HepG2 (cell line): ENCODE data around the gene FRK. TPM values are rescaled to one million over a fixed set of nuclear protein-coding genes. Genes with fewer than 3 reads are reported as not detected.
A peak's percentile ranks its signal among the peaks of the same experiment; 100 is the strongest.

Experiments used
- ATAC-seq: fragments of 200-7000 bp; cut with Tn5 transposase; 3 replicates; pipeline ENCODE4 v1.9.1; 2020; ENCODE audit warnings: mild to moderate bottlenecking, moderate library complexity
- BruUV-seq: library from RNA; stranded (reverse); fragments of 400-500 nt; replicated peaks from 2 replicates; lab custom pipeline; 2021; lab: Mats Ljungman, UMichigan
- CTCF ChIA-PET: fragments of 300-600 bp; formaldehyde crosslinking; extraction: SDS; loops from one replicate; lab custom pipeline; 2021; ENCODE audit warnings: low total read pairs, inconsistent platforms, low intra/inter-chr PET ratio; lab: Yijun Ruan, JAX
- POLR2A ChIA-PET: fragments of 350-600 bp; sonication (Branson Sonifier 250); formaldehyde crosslinking; loops from one replicate; lab custom pipeline; 2020; ENCODE audit warnings: antibody characterized with exemption, inconsistent platforms; lab: Yijun Ruan, JAX
- DNase-seq: peaks from one replicate; pipeline ENCODE4 v3.0.0-alpha.2; 2015; ENCODE audit warnings: low spot score
- FAIRE-seq: peaks from 3 replicates; lab custom pipeline; 2011; peaks lifted over from hg19 to GRCh38; lab: Jason Lieb, UNC
- H2AFZ ChIP-seq: one replicate; pipeline ENCODE4 v1.6.1; 2011; ENCODE audit warnings: low read length, inconsistent platforms
- H3K27ac ChIP-seq: fragments of 300-600 bp; 3 replicates; pipeline ENCODE4 v1.8.0; 2011; ENCODE audit warnings: mixed run types, mild to moderate bottlenecking, mixed read lengths, low read length, inconsistent platforms; ENCODE audit not compliant: insufficient read depth; ENCODE audit errors: extremely low read length
- H3K27me3 ChIP-seq, 2 experiments: fragments of 200-600 bp in 1 of 2; 2 replicates in 1 of 2; 3 replicates in 1 of 2; pipeline versions ENCODE4 v1.6.0 to v1.8.0; 2011; ENCODE audit warnings: low read length in 2 of 2, mild to moderate bottlenecking in 2 of 2, moderate library complexity in 2 of 2, inconsistent platforms in 1 of 2; ENCODE audit not compliant: insufficient read depth in 2 of 2, control insufficient read depth in 1 of 2
- H3K36me3 ChIP-seq, 2 experiments: fragments of 200-600 bp in 1 of 2; replicated peaks in 1 of 2; 2 replicates in 1 of 2; 3 replicates in 1 of 2; pipeline versions ENCODE4 v1.5.1 to v1.8.0; 2011; ENCODE audit warnings: low read length in 2 of 2, inconsistent platforms in 1 of 2; ENCODE audit not compliant: insufficient read depth in 2 of 2, control insufficient read depth in 1 of 2
- H3K4me1 ChIP-seq: 2 replicates; pipeline ENCODE4 v1.5.1; 2012; ENCODE audit warnings: low read length, inconsistent platforms; ENCODE audit not compliant: insufficient read depth
- H3K4me2 ChIP-seq: 2 replicates; pipeline ENCODE4 v1.6.0; 2011; ENCODE audit warnings: low read depth, low read length, inconsistent platforms
- H3K4me3 ChIP-seq, 3 experiments: fragments of 200-600 bp in 1 of 3; sonication (generic), shearing (Covaris generic) in 1 of 3; replicated peaks in 1 of 3; 2 replicates each; pipeline ENCODE4 v1.5.1; 2011 to 2016; ENCODE audit warnings: low read length in 3 of 3, inconsistent platforms in 2 of 3, low read depth in 2 of 3, mild to moderate bottlenecking in 2 of 3, control low read depth in 1 of 3, mixed read lengths in 1 of 3; ENCODE audit not compliant: insufficient read depth in 1 of 3
- H3K79me2 ChIP-seq: one replicate; pipeline ENCODE4 v1.6.1; 2011; ENCODE audit warnings: low read length, inconsistent platforms; ENCODE audit not compliant: insufficient read depth
- H3K9ac ChIP-seq: 2 replicates; pipeline ENCODE4 v1.6.0; 2011; ENCODE audit warnings: mild to moderate bottlenecking, low read depth, low read length, inconsistent platforms; ENCODE audit not compliant: insufficient read depth
- H3K9me3 ChIP-seq: 2 replicates; pipeline ENCODE4 v1.5.1; 2012; ENCODE audit warnings: mild to moderate bottlenecking, low read length
- H4K20me1 ChIP-seq: 2 replicates; pipeline ENCODE4 v1.6.0; 2011; ENCODE audit warnings: inconsistent platforms, mild to moderate bottlenecking, low read length, moderate library complexity; ENCODE audit not compliant: insufficient read depth
- CEBPB ChIP-seq: IDR thresholded peaks from 2 replicates; pipeline ENCODE4 v1.6.1; 2011; ENCODE audit warnings: low read depth, low read length, improper control_type of control experiment, borderline replicate concordance
- CEBPG ChIP-seq: IDR thresholded peaks from 2 replicates; pipeline ENCODE4 v1.6.1; 2016
- CSRNP2 ChIP-seq: sonication (generic); formaldehyde crosslinking; conservative IDR thresholded peaks from 2 replicates; pipeline ENCODE4 v1.8.0; 2022; ENCODE audit warnings: low read depth, missing genetic modification reagents
- E2F1 ChIP-seq: sonication (generic); formaldehyde crosslinking; IDR thresholded peaks from 2 replicates; pipeline ENCODE4 v1.5.0; 2020; ENCODE audit warnings: missing genetic modification reagents
- EP300 ChIP-seq, 3 experiments: sonication (generic) in 1 of 3; formaldehyde crosslinking in 1 of 3; IDR thresholded peaks; 2 replicates each; pipeline versions ENCODE4 v1.5.1 to v1.6.1; 2011 to 2020; ENCODE audit warnings: low read depth in 2 of 3, low read length in 2 of 3, borderline replicate concordance in 1 of 3, improper control_type of control experiment in 1 of 3, mild to moderate bottlenecking in 1 of 3, missing genetic modification reagents in 1 of 3, moderate library complexity in 1 of 3
- HNF4A ChIP-seq: sonication (generic); formaldehyde crosslinking; IDR thresholded peaks from 2 replicates; pipeline ENCODE4 v1.4.0; 2020; ENCODE audit warnings: missing genetic modification reagents
- NR2F2 ChIP-seq: IDR thresholded peaks from 2 replicates; pipeline ENCODE4 v1.6.1; 2012; ENCODE audit warnings: low read depth, inconsistent platforms, borderline replicate concordance
- ONECUT2 ChIP-seq: sonication (generic); formaldehyde crosslinking; IDR thresholded peaks from 2 replicates; pipeline ENCODE4 v1.4.0; 2020; ENCODE audit warnings: missing genetic modification reagents
- TCF7 ChIP-seq: sonication (generic); IDR thresholded peaks from 2 replicates; pipeline ENCODE4 v1.6.1; 2016; ENCODE audit warnings: antibody characterized with exemption, low read depth
- TCF7L2 ChIP-seq: IDR thresholded peaks from 2 replicates; pipeline ENCODE4 v1.6.1; 2011; ENCODE audit warnings: mild to moderate bottlenecking, low read depth, low read length, moderate library complexity
- ZNF292 ChIP-seq: sonication (generic); formaldehyde crosslinking; IDR thresholded peaks from 2 replicates; pipeline ENCODE4 v1.8.1; 2022; ENCODE audit warnings: mild to moderate bottlenecking, low read depth, missing genetic modification reagents, borderline replicate concordance
- WGBS: methylation state at CpG from one replicate; pipeline ENCODE4 v1.1.6; 2017; ENCODE audit warnings: low lambda C conversion rate; 5-methylcytosine and 5-hydroxymethylcytosine counted together
- in situ Hi-C: cut with HindIII; loops from 2 replicates; pipeline ENCODE4 v1.10.0; 2017; ENCODE audit warnings: low pct_unique_long_range_greater_than_20kb; ENCODE audit not compliant: extremely low pct_ligation_motif_present
- intact Hi-C: fragments of 100-400 bp; cut with micrococcal nuclease; formaldehyde crosslinking; loops from one replicate; pipeline ENCODE4 v1.10.0; 2022; ENCODE audit not compliant: unreplicated experiment
- polyA plus RNA-seq, 8 experiments: library from polyadenylated mRNA; depleted of rRNA in 3 of 8; stranded (reverse) in 7 of 8; unstranded in 1 of 8; fragments of >200 nt; fragmentation: Illumina TruSeq in 4 of 8; extraction: Trizol in 4 of 8; gene quantifications; 2 replicates each; pipeline versions ENCODE4 v1.2.1 to v1.2.3, GENCODE V29; 2011 to 2016; ENCODE audit warnings: low read depth in 4 of 8, missing spikeins in 1 of 8, mixed read lengths in 1 of 8; ENCODE audit not compliant: insufficient read depth in 1 of 8
- total RNA-seq, 5 experiments: library from RNA; depleted of rRNA; stranded (reverse); fragments of >200 nt; fragmentation: Illumina TruSeq; extraction: Trizol; gene quantifications; 2 replicates each; pipeline ENCODE4 v1.2.3, GENCODE V29; 2016; ENCODE audit warnings: low read depth in 1 of 5

The FRK gene
- total and polyA plus RNA-seq, 2 of the 13 experiments (the other 11 are each of a cell fraction or from before 2014, with no cell fraction given), result 1.3 to 2.9 TPM

- POLR2A ChIA-PET, result interaction anchor here (1.1 to 4.7 kb wide), 3 partner anchors 48 to 89 kb away, joined by 4 to 22 read pairs (median 14); partner anchors contain the start of genes FRK and NT5DC1
- no peak overlapping the region for H3K4me2 ChIP-seq
- CTCF ChIA-PET, result interaction anchor here (5.9 kb wide), 1 partner anchor 84 kb away, joined by 68 read pairs; no protein-coding TSS in a partner anchor
- H2AFZ ChIP-seq, result no peak overlapping the region
- DNase-seq (peak; percentile 25), FAIRE-seq (no peak), ATAC-seq (no peak)
- no peaks in the 10 kb centered on the region; a peak in 1 of 5 replicates for H3K36me3 ChIP-seq
- H3K79me2 ChIP-seq, result peaks cover 22% of the 10 kb centered on the region
- H3K4me1 ChIP-seq, result peaks cover 70% of the 10 kb centered on the region
- WGBS, result 63% methylated on average over 1 of the region's 1 CpG
- H3K27ac ChIP-seq, result no peak overlapping the region
- H3K9ac ChIP-seq, result no peak overlapping the region
- H3K4me3 ChIP-seq, result no peak overlapping the region
- BruUV-seq, result no TSS peak
- intact Hi-C loops, result no loop called here
- in situ Hi-C loops, result loop anchor here (5.0 kb wide), 1 partner anchor 85 kb away; no protein-coding TSS in a partner anchor
- no peaks in the 10 kb centered on the region for H3K9me3 ChIP-seq
- H3K27me3 ChIP-seq, result no peaks in the 10 kb centered on the region
- no peaks in the 10 kb centered on the region; the same call in 1 of the 2 replicates for H4K20me1 ChIP-seq
- TF ChIP-seq ZNF292 (CRISPR knock-in tag) (no peak), ONECUT2 (0 out of 2 replicates have a peak, but pooled peaks have one; percentile 38), EP300 (IDR thresholded peaks at IDR 0.05; ENCODE audit: low read depth in 2 of 2, low read length in 2 of 2) (peak in 1 of 2 experiments; percentile 68; a peak in 1 of 4 replicates), EP300 (CRISPR knock-in tag; IDR thresholded peaks at IDR 0.05; ENCODE audit: borderline replicate concordance) (no peak), CEBPB (peak; percentile 42; the same call in 1 of the 2 replicates), TCF7 (peak; percentile 11; the same call in 1 of the 2 replicates), E2F1 (CRISPR knock-in tag) (no peak), CEBPG (CRISPR knock-in tag) (peak; percentile 44; the same call in 1 of the 2 replicates), CSRNP2 (CRISPR knock-in tag) (no peak), HNF4A (CRISPR knock-in tag) (peak; percentile 42), TCF7L2 (peak; percentile 50; the same call in 1 of the 2 replicates), NR2F2 (peak; percentile 60; the same call in 1 of the 2 replicates)
Measured at GRCh38 chr6:116012471-116012949, 48.2 kb downstream of the FRK start.
